Left hindlimb (tissue), 1 donor: ENCODE data around the gene DLGAP1.

Experiments
- DNase-seq: peaks from one replicate; pipeline ENCODE4 v3.0.0-alpha.2; 2018

DLGAP1 gene

DNA sequence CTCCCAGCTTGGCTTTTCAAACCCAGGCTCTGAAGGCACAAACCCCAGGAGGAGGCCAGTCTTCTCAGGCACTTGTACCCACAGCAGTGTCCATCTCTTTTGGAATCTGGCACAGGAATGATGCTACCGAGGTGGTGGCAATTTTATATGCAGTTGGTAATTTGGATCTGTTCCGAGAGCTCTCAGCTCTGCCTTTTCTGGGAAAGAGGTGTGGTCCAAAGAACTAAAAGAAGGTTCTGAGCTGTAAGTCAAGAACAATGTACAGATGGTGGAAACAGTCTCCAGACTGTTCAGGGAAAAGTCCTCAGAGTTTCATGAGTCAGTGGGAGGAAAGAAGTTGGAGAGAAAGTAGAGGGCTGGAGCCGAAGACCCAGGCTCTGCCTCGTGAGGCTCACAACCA is 651.8 kb downstream of the DLGAP1 start:
- no peak for DNase-seq

DNA sequence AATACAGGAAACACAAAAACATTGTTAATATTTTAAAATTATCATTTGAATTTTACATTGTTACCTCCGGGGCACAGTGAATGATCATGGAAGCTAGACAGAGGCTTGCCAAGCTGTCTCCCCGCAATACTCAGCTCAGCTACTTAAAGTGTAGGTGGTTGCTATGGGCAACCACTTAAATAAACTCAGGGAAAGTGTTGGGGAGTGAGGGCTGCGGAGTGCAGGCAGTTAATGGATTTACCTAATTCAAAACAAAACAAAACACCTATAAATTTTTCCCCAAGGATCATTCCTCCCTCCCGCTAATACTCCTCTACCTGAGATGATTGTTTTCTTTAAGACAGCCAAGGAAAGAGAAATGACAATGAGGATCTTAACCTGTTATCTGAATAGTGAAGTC is 655.6 kb downstream of the DLGAP1 start:
- no peak for DNase-seq

DNA sequence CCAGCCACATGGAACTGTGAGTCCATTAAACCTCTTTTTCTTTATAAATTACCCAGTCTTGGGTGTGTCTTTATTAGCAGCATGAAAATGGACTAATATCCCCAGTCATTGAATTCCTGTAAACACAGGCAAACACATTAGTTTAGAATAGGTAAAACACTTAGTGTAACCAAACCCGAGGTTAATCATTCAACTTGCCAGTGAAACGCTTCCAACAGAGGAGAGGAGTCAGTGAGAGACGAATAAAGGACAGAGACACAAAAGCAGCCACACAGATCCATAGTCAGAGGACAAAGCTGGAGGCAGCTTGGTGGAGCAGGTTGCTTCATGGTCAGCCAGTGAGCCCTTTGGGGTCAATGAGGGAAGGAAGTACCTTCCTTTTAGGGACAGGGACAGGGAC is 657.1 kb downstream of the DLGAP1 start:
- DNase-seq = no peak

DNA sequence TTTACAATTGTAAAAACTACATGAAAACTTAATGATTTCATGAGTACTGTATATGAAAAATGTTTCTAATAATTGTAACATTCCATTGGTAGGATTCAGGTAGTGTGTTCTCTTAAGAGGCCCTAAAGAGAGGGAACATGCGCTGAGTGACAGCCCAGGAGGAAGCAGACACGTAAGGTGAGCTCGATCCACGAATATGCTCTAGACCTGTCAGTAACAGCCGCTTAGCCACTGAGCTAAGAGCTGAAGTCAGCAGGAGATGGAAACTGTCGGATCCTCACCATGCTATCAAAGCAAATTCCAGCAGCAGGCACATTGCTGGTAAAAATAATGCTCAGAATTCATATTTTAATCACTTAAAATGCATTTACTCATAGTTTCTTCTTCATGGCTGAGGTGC is 658.7 kb downstream of the DLGAP1 start:
- DNase-seq = no peak

DNA sequence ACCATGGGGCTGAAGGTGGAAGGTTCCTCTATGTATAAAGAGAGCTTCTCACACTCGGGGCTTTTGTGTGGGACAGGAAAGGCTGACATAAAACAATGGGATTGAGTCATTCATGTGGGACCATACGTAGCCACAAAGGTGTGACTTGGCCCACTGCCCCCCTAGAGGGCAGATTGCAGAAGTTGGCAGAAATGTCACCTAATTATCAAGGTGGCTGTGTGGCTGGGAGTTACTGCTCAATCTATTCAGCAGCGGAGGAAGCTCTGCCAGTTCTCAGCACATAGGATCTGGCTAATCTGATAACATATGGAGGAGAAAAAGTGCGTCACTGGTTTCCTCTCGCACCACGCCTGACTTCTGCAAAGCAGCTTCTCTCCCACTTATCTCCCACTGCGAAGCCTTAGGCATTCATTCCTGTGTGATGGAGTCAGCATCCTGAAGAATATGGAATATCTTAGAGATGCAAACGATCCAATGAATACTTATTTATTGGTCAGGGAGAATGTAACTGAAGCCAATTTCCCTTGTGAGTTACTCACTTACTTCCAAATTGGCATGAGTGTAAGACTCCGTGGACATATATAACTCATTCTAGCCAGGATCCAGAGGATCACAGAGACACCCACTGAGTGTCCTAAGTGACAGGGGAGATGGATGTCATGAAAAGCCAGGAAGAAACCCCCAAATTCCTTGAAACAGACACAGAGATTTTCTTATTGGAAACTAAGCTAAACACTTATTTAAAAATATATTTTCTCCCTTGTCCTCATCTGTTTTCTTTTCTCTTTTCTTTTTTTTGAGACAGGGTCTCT is 660.4 kb downstream of the DLGAP1 start:
- DNase-seq = no peak

DNA sequence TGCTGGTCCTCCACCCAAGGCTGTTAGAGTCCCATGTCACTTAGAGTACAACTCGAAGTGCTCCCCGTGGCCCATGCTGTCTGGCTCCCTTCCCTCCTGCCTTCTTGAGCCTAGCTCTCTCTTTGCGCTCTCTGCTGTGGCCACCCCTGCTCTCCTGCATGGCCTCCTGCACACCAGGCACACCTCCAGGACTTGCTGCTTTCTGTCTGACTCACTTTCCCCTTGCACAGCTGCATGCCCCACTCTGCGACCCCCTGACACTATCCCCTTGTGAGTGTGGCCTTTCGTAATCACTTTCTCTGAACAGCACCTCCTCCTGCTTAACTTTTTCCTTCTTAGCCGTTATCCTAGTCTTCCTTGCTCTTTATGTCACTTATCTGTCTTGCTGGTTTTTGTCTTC is 661.6 kb downstream of the DLGAP1 start:
- DNase-seq = no peak

DNA sequence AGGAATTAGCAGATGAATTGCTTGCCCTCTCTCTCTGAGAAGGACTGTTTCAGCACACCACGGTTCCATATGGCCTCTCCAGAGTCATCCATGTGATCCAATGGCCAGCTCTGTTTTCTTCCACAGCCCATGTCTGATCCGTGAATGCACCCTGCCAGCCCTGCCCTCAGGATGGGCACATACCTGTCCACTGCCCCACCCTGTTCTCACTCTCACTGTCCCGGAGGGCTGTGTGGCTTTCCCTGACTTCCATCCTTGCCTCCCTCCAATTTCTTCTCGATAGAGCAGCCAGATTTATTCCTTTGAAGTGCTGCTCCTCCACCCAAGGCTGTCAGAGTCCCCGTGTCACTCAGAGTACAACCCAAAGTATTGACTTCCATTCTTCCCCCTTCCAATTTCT is 662.0 kb downstream of the DLGAP1 start:
- DNase-seq = no peak

DNA sequence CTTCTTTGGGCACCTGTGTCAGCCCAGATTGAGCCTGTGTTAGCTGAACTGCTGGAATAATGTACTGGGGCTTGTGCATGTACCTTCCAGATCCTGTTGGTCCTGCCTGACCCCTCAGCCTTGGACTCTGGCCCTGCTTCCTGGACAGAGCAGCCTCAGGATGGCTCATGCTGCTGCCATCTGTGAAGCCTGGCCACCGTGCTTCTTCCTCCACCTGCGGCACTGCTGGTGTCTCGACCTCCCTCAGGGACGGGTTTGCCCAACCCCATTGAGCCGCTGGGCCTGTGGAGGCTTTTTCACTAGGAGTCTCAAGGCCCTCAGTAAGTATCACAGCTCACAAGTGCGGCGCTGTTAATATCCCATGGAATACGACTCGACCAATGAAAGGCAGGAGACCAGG is 662.4 kb downstream of the DLGAP1 start:
- no peak for DNase-seq

DNA sequence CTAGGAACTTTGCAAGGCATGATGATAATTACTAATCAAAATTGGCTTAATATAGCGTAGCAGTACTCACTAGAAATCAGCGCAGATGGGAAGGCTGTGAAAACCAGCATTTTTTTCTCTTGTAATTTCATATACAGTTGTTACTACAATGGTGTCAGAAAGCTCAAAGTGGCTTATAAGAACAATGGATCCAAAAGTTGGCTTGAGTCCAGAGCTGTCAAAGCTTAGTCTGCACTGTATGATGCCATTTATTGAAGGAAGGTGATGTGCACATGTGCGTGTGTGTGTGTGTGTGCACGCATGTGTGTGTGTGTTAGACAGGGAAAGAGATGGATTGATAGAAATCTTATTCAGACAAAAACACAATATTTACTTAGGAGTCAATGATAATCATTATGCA is 663.9 kb downstream of the DLGAP1 start:
- no peak for DNase-seq

DNA sequence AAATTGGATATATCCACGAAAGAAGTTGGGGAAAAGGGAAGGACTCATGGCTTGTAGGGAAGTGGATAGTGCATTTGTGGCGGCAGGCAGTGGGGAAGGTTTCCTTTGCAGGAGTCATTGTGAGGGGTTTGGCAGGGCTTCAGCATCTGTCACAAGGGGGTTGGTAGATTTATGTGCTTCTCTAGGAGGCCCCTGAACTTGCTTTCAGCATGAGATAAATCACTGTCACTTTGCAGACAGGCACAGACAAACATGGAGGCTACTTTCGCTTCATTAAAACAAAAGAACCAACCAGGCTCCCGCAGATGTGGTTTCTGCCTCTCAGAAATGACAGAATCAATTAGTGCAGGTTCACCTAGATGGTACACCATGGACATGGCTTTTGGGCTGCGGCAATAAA is 664.4 kb downstream of the DLGAP1 start:
- no peak for DNase-seq

DNA sequence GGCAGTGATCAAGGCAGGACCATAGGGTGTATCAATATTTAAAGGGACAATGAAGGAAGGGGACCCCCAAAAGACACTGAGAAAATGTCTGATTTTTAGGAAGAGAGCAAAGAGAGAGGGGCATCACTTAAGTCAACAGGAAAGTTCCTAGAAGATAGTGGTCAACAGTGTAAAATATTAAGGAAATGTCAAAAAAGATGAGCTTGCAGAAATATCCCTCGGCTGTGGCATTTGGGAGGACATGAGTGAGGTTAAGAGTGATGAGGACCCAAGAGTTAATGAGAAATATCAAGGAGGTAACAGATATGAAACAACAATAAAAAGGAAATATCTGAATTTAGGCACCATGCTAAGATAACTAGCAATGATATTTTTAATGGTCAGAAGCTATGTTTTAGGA is 665.6 kb downstream of the DLGAP1 start:
- DNase-seq = no peak

DNA sequence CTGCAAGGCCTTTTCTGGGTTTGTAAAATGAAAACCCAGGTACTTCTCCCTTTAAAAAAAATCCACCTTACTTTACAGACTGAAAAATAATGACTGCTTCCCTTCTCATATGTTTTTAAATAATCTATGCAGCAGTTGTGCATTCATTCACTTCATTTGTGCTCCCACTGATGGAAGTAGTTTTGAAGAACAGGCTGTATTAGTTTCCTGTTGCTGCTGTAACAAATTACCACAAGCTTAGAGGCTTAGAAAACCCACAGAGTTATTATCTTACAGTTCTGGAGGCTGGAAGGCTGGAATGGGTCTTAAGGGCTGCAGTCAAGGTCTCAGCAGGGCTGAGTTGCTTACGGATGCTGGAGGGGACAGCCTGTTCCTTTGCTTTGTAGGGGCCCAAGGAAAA is 670.2 kb downstream of the DLGAP1 start:
- no peak for DNase-seq

DNA sequence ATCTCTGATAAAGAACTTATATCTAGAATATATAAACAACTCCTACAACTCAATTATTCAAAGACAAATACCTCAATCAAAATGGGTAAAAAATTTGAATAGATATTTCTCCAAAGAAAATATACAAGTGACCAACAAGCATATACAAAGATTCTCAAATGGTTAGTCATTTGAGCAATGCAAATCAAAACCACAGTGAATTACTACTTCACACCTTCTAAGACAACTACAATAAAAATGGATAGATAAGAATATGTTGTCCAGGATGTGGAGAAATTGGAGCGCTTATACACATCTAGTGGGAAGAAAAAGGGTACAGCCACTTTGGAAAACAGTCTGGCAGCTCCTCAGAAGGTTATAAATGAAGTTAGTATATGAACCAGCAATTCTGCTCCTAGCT is 672.2 kb downstream of the DLGAP1 start:
- DNase-seq = no peak

DNA sequence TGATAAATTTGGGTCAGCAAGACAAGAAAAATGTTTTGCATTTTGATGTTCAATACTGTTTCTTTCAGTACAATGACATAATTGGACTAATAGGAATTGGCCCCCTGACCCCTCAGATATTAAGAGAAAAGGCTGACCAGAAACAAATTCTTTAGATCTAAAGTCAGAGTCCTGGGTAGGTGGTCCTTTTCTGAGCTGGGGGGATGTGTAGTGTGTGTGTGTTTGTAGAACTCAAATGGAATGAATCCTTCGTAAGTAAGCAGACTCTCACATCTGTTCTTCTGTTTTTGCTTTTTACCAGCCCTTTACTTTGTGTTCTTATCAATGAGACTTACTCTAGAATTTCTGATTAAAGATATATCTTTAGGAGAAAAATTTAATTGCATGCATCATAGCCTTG is 677.4 kb downstream of the DLGAP1 start:
- no peak for DNase-seq

DNA sequence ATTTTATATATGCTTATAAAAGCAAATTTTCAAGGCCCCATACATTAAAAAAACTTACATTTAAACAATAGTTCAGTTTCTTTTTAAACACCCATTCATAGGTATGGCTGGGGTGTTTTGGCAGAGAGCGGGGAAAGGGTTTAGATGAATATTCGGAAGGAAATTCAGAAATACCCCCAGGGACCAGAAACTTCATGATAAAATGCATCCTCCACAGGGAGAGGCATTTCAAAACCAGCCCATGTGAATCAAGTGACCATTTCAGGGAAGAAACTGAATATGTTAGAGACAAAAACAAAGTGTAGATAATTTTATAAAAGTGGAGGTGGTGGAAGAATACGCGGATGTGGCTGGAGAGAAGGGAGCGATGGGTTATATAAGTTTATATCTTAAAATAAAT is 678.0 kb downstream of the DLGAP1 start:
- no peak for DNase-seq

DNA sequence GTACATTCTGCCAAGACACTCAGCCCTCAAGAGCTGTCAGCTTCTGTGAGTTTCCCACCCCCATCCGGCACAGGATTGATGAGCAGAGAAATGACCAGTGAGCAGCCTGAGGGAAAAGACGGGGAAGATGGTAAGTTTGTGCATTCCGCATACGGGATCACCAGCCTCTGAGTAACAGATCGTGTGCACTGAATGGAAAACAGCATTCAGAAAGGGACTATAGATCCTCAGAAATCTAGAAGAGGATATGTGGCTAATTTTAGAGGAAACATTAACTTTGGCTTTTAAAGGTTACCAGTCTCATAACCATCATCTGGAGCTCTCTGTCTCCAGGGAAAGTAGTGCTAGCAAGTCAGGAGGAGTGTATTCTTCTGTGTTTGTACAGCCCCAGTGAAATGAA is 679.1 kb downstream of the DLGAP1 start:
- DNase-seq = no peak

DNA sequence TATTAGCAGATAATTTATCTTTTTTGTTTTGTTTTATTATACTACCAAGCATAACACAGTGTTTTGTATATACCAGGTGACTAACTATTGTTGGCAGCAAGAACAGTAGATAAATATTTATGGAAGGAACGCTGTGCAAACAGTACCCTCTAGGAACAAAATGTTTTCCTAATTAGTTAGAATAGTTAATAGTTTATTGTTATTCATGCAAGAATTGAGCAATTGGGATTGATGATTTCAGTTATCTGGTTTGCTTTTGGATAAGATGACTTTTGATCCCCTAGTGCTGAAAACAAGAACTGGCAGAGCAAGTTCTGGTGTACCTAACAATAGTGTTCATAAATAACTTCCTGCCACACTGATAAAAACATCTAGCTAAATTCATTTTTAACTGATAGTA is 681.8 kb downstream of the DLGAP1 start:
- DNase-seq = no peak

DNA sequence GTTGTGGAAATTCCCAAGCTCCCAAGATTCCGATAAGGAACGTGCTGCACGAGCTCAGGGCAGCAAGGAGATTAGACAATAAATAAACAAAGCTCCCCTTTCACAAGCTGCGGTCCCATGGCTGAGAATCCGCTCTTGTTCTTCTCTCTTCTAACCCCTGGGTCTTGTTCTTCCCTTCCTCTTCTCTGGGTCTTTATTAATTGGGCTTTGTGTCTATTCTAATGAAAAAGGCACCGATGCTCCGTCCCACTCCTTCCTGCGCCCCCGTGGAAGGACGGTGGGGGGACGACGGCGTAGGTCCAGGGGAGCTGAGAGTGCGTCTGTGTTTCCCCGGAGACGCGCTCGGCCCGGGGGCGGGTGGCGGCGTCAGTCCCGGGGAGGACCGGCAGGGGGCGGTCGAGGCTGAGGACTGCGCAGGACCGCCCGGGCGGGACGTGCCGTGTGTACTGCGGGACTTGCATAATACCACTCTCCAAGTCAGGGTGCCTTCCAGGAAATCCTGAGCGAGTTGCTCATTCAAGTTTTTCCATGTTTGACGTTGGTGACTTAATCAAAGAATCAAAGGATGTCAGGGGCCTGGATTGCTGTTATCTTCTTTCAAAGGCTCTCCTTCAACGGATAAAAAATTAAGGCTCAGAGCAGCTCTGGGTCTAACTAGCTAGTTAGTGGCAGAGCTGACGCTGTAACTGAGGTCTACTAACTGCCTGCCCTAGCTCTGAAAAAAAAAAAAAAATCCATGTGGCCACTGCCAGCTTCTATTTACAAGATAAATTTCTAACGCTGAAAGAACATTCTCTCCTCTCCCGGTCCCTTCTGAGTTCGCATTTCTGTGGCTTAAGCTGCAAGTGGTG is 683.8 kb downstream of the DLGAP1 start:
- DNase-seq = peak; percentile 88

DNA sequence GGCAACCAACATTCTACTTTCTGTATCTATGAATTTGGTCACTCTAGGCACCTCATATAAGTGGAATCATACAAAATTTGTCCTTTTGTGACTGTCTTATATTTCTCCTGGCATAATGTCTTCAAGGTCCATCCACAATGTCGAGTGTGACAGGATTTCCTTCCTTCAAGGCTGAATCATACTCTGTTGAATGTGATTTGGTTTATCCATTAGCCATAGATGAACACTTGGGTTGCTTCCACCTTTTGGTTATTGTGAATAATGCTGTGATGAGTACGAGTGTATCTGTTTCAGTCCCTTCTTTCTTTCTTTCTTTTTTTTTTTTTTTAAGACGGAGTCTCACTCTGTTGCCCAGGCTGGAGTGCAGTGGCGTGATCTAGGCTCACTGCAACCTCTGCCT is 693.8 kb downstream of the DLGAP1 start:
- DNase-seq = no peak

DNA sequence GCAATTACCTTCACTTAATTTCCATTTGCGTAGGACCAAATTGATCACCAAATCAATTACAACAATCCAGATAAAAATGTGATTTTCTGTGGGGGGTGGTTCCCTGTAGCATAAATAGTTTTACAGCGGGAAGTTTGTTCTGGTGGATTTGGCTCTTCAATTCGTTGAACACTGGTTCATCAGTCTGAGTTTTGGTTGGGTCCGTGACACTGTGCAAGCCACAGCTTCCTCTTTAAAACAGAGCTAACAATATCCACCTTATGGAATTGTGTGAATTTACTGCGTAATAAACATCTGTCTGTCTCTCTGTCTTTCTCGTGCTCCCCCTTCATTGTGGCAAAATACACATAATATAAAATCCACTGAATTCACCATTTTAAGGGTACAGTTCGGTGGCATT is 694.4 kb downstream of the DLGAP1 start:
- no peak for DNase-seq

DNA sequence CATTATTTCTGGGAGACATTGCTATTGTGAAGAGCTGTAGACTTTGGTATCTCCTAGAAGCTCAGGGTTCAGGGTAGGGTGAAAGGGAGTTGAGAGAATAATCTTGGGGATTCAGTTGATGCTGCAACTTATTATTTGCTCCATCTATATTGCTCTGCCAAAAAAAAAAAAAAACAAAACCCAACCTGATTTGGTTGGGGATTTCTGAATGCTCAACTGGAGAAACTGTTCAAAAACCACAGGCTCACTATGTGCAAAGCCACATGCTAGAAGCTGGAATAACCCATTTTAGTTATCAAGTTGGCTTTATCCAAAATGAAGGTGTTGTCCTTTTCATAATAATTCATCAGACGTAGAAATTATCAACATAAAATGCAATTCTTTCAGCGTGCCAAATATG is 696.0 kb downstream of the DLGAP1 start:
- DNase-seq = no peak

DNA sequence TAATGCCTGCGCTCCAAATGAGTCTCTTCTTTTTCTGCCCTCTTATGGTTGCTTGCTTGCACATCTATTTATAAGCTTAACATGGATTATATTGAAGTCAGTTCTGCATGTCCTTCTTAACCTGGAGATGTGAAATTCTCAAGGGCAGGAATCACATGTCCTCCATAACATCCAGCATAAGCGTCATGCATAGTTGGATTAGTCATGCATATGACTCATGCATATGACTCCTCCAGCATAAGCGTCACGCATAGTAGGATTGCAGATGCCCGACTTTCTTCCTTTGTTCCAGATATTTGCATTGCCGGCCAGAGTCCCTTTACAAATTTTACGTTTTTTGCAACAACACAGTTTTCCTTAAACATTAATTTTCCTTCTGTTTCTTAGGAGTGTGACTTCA is 696.6 kb downstream of the DLGAP1 start:
- no peak for DNase-seq

DNA sequence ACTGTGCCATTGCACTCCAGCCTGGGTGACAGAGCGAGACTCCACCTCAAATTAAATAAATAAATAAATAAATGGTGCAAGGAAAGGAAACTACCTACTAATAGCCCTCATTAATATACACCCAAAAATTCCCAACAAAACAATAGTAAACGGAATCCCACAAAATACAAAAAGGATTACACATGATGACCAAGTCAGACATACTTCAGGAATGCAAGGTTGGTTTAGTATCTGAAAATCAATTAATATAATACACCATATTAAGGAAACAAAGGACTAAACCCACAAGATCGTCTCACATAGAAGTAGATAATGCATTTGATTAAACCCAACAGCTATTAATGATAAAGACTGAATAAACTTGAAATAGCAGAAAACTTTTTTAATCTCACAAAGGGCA is 697.7 kb downstream of the DLGAP1 start:
- DNase-seq = no peak

DNA sequence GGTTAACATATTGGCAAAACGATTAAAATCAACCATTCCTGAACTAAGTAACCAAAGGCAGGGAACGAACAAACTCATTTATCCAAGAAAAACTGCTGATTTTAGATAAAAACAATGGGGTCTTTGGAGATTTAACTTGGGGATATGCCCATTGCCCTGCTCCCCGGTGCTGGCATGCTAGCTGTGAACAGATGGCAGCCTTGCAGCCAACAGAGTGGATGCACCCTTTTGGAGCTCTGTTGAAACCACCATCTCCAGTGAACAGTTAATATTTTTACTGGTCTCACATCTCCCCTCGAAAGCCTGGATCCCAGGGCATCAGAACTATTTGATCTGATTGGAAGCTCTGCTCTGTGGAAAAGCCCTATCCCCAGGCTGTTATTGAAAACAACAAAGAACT is 702.0 kb downstream of the DLGAP1 start:
- DNase-seq = no peak

DNA sequence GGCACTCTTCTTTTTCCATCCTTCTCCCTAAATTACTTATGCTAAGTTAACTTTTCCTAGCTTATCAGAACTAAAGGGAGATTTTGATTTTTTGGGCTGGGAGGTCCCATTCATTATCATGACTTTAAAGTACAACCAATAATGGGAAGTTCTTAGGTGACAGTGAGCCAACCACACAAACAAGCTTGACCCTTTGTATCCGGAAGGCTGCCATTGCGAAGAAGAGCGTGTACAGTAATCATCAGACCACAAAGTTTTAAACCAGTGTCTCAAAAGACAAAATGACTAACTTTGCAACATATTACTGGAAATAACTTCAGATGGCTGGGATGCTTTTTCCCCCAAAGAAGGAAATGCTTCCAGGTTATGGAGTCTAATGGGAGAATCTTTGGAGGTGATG is 707.0 kb downstream of the DLGAP1 start:
- DNase-seq = no peak
